Caco-2 (cell line): ENCODE measurements around the gene TRIM2. TPM values are rescaled to one million over a fixed set of nuclear protein-coding genes. Genes with fewer than 3 reads are reported as not detected.

Experiments
- BruUV-seq: library from RNA; stranded (reverse); fragments of 400-500 nt; replicated peaks from 2 replicates; lab custom pipeline; 2021; lab: Mats Ljungman, UMichigan
- CTCF ChIA-PET: fragments of 300-600 bp; sonication (Branson Sonifier 250); formaldehyde crosslinking; loops from one replicate; lab custom pipeline; 2022; ENCODE audit warnings: antibody characterized with exemption; lab: Charles Lee
- POLR2A ChIA-PET: fragments of 300-600 bp; sonication (Branson Sonifier 250); formaldehyde crosslinking; loops from one replicate; lab custom pipeline; 2022; ENCODE audit warnings: antibody characterized with exemption; lab: Charles Lee
- DNase-seq, 2 experiments: peaks; one replicate each; pipeline versions ENCODE4 v3.0.0 to v3.0.0-alpha.2; 2020 to 2022
- H3K27me3 ChIP-seq: replicated peaks from 2 replicates; pipeline ENCODE4 v1.6.0; 2011; ENCODE audit warnings: low read length; ENCODE audit not compliant: control insufficient read depth, insufficient read depth
- H3K36me3 ChIP-seq: 2 replicates; pipeline ENCODE4 v1.5.1; 2011; ENCODE audit warnings: low read length; ENCODE audit not compliant: control insufficient read depth, insufficient read depth
- H3K4me1 ChIP-seq: fragments of 250-450 bp; sonication (Bioruptor Pico); 2 replicates; pipeline ENCODE4 v1.5.1; 2020; ENCODE audit warnings: mild to moderate bottlenecking
- H3K4me3 ChIP-seq: 2 replicates; pipeline ENCODE4 v1.5.1; 2011; ENCODE audit warnings: low read depth, mild to moderate bottlenecking, control low read depth, low read length
- H3K9me3 ChIP-seq: fragments of 250-450 bp; sonication (Bioruptor Pico); 2 replicates; pipeline ENCODE4 v1.5.1; 2020; ENCODE audit warnings: mild to moderate bottlenecking, moderate library complexity
- H3K27ac Mint-ChIP-seq: one replicate; pipeline ENCODE4 v1.8.0; 2022; ENCODE audit warnings: mixed read lengths; ENCODE audit not compliant: unreplicated experiment
- H3K27me3 Mint-ChIP-seq: one replicate; pipeline ENCODE4 v1.8.0; 2022; ENCODE audit warnings: mixed read lengths; ENCODE audit not compliant: insufficient read depth, unreplicated experiment
- H3K36me3 Mint-ChIP-seq: one replicate; pipeline ENCODE4 v1.8.0; 2022; ENCODE audit warnings: mild to moderate bottlenecking, mixed read lengths; ENCODE audit not compliant: insufficient read depth, unreplicated experiment
- H3K4me1 Mint-ChIP-seq: one replicate; pipeline ENCODE4 v1.8.0; 2022; ENCODE audit warnings: low read depth, mixed read lengths; ENCODE audit not compliant: unreplicated experiment
- H3K4me3 Mint-ChIP-seq: one replicate; pipeline ENCODE4 v1.8.0; 2022; ENCODE audit warnings: mild to moderate bottlenecking, moderate library complexity, mixed read lengths; ENCODE audit not compliant: unreplicated experiment
- H3K9me3 Mint-ChIP-seq: one replicate; pipeline ENCODE4 v1.8.0; 2022; ENCODE audit warnings: mixed read lengths; ENCODE audit not compliant: unreplicated experiment
- CTCF ChIP-seq, 2 experiments: fragments of 200-600 bp in 1 of 2; IDR thresholded peaks; 1 replicate in 1 of 2; 2 replicates in 1 of 2; pipeline versions ENCODE4 v1.5.1 to v1.8.0; 2011 to 2022; ENCODE audit warnings: antibody characterized with exemption in 1 of 2, control low read depth in 1 of 2, inconsistent platforms in 1 of 2, low read depth in 1 of 2, low read length in 1 of 2, mild to moderate bottlenecking in 1 of 2, moderate library complexity in 1 of 2; ENCODE audit not compliant: insufficient read depth in 1 of 2, severe bottlenecking in 1 of 2, unreplicated experiment in 1 of 2
- intact Hi-C: fragments of 100-400 bp; cut with micrococcal nuclease; formaldehyde crosslinking; loops from one replicate; pipeline ENCODE4 v1.10.0; 2022; ENCODE audit not compliant: unreplicated experiment
- total RNA-seq: library from RNA; stranded (reverse); gene quantifications from 2 replicates; pipeline ENCODE4 v1.2.3, GENCODE V29; 2022

The TRIM2 gene
- total RNA-seq, 1 experiment from 2014 or later = 62.3 TPM

GRCh38 chr4:153261914-153262313, 57.7 kb downstream of the TRIM2 start:
- no peak for DNase-seq
- no TSS peak for BruUV-seq
- intact Hi-C loops = no loop called here
- 0 out of 2 replicates have a peak, but pooled peaks cover 6% of the 10 kb centered on the region for H3K9me3 ChIP-seq
- no peak overlapping the region for H3K4me3 ChIP-seq
- H3K27me3 ChIP-seq = no peaks in the 10 kb centered on the region
- H3K27me3 Mint-ChIP-seq = no peaks in the 10 kb centered on the region
- TF ChIP-seq CTCF (IDR thresholded peaks at IDR 0.05; ENCODE audit: insufficient read depth in 1 of 2, low read depth in 1 of 2, low read length in 1 of 2, severe bottlenecking in 1 of 2, unreplicated experiment in 1 of 2) = no peak
- H3K4me1 Mint-ChIP-seq = no peaks in the 10 kb centered on the region
- POLR2A ChIA-PET = interaction anchor here (0.6 kb wide), 1 partner anchor 283 kb away, joined by 5 read pairs; no protein-coding TSS in a partner anchor
- CTCF ChIA-PET = no interaction called here
- H3K36me3 Mint-ChIP-seq = peaks cover 12% of the 10 kb centered on the region
- peaks cover 12% of the 10 kb centered on the region for H3K9me3 Mint-ChIP-seq
- H3K27ac Mint-ChIP-seq = no peak overlapping the region
- no peaks in the 10 kb centered on the region for H3K36me3 ChIP-seq
- 0 out of 2 replicates have a peak, but pooled peaks cover 4% of the 10 kb centered on the region for H3K4me1 ChIP-seq
- no peak overlapping the region for H3K4me3 Mint-ChIP-seq

DNA sequence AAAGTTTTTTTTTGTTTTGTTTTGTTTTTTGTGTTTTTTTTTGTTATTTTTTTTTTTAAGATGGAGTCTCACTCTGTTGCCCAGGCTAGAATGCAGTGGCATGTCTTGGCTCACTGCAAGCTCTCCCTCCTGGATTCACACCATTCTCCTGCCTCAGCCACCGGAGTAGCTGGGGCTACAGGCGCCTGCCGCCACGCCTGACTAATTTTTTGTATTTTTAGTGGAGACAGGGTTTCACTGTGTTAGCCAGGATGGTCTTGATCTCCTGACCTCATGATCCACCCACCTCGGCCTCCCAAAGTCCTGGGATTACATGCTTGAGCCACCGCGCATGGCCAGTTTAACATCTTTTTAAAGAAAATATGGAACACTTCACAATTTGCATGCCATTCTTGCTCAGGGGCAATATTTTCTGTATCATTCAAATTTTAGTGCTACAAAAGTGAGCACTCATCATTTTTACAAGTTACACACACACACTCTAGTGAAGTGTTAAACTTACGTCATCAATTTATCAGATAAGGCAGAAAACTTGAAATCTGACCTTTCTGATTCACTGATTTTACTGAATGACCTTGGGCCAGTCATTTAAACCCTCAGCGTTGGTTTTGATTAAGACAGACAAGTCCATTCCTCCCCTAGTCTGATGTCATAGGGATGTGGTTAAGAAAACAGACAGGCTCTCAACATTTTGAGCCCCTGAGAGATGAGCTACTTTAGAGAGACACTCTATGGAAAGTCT, 61.2 kb downstream of the TRIM2 start:
- intact Hi-C loops = no loop called here
- Mint-ChIP-seq H3K36me3 (peaks cover 15% of the 10 kb centered on the region), H3K4me1 (peaks cover 7% of the 10 kb centered on the region), H3K27ac (no peak overlapping the region), H3K27me3 (no peaks in the 10 kb centered on the region), H3K4me3 (no peak overlapping the region), H3K9me3 (peaks cover 19% of the 10 kb centered on the region)
- TF ChIP-seq CTCF (IDR thresholded peaks at IDR 0.05; ENCODE audit: insufficient read depth in 1 of 2, low read depth in 1 of 2, low read length in 1 of 2, severe bottlenecking in 1 of 2, unreplicated experiment in 1 of 2) = no peak
- ChIA-PET CTCF (no interaction called here), POLR2A (no interaction called here)
- H3K9me3 ChIP-seq = peaks cover 6% of the 10 kb centered on the region; the same call in 1 of the 2 replicates
- no peak overlapping the region for H3K4me3 ChIP-seq
- H3K4me1 ChIP-seq = no peaks in the 10 kb centered on the region
- H3K27me3 ChIP-seq = no peaks in the 10 kb centered on the region
- BruUV-seq = no TSS peak
- peaks cover 1% of the 10 kb centered on the region; the same call in 1 of the 2 replicates for H3K36me3 ChIP-seq
- no peak for DNase-seq

GRCh38 chr4:153266988-153267387, 62.7 kb downstream of the TRIM2 start:
- H3K27ac Mint-ChIP-seq = no peak overlapping the region
- ChIA-PET POLR2A (no interaction called here), CTCF (no interaction called here)
- H3K4me1 Mint-ChIP-seq = peaks cover 7% of the 10 kb centered on the region
- no TSS peak for BruUV-seq
- Histone ChIP-seq H3K27me3 (no peaks in the 10 kb centered on the region), H3K4me1 (no peaks in the 10 kb centered on the region), H3K4me3 (no peak overlapping the region), H3K36me3 (peaks cover 1% of the 10 kb centered on the region; the same call in 1 of the 2 replicates), H3K9me3 (peaks cover under 1% of the 10 kb centered on the region; the same call in 1 of the 2 replicates)
- H3K9me3 Mint-ChIP-seq = peaks cover 13% of the 10 kb centered on the region
- no peak for DNase-seq
- H3K4me3 Mint-ChIP-seq = no peak overlapping the region
- no peaks in the 10 kb centered on the region for H3K27me3 Mint-ChIP-seq
- peaks cover 20% of the 10 kb centered on the region for H3K36me3 Mint-ChIP-seq
- TF ChIP-seq CTCF (IDR thresholded peaks at IDR 0.05; ENCODE audit: insufficient read depth in 1 of 2, low read depth in 1 of 2, low read length in 1 of 2, severe bottlenecking in 1 of 2, unreplicated experiment in 1 of 2) = no peak
- intact Hi-C loops = no loop called here
